HepG2 (cell line): Measurements from ENCODE around the gene ZBTB48. TPM values are rescaled to one million over a fixed set of nuclear protein-coding genes. Genes with fewer than 3 reads are reported as not detected.

Experiments used
- CENPT ChIP-seq: sonication (generic); formaldehyde crosslinking; IDR thresholded peaks from 2 replicates; pipeline ENCODE4 v1.8.0; 2022; ENCODE audit warnings: low read depth, mild to moderate bottlenecking, moderate library complexity, missing genetic modification reagents
- DBP ChIP-seq: sonication (generic); formaldehyde crosslinking; IDR thresholded peaks from 2 replicates; pipeline ENCODE4 v1.4.0; 2020; ENCODE audit warnings: missing genetic modification reagents; ENCODE audit errors: not compliant biosample characterization
- E2F2 ChIP-seq: sonication (generic); formaldehyde crosslinking; IDR thresholded peaks from 2 replicates; pipeline ENCODE4 v1.4.0; 2020; ENCODE audit warnings: missing genetic modification reagents, borderline replicate concordance
- GABPB1 ChIP-seq: IDR thresholded peaks from 2 replicates; pipeline ENCODE4 v1.6.1; 2016; ENCODE audit warnings: mild to moderate bottlenecking, missing genetic modification reagents, moderate library complexity, missing compliant biosample characterization
- HNF4A ChIP-seq: sonication (generic); formaldehyde crosslinking; IDR thresholded peaks from 2 replicates; pipeline ENCODE4 v1.4.0; 2020; ENCODE audit warnings: missing genetic modification reagents
- HNRNPLL ChIP-seq: fragments of 200-400 bp; formaldehyde crosslinking; IDR thresholded peaks from 2 replicates; pipeline ENCODE4 v1.6.1; 2017; ENCODE audit warnings: mild to moderate bottlenecking, low read depth, low read length; ENCODE audit not compliant: poor library complexity, severe bottlenecking
- MIER2 ChIP-seq: IDR thresholded peaks from 2 replicates; pipeline ENCODE4 v1.6.1; 2016; ENCODE audit warnings: missing biosample characterization, missing genetic modification reagents
- MYNN ChIP-seq: sonication (generic); formaldehyde crosslinking; IDR thresholded peaks from 2 replicates; pipeline ENCODE4 v1.4.0; 2020; ENCODE audit warnings: mild to moderate bottlenecking, low read depth, missing genetic modification reagents
- ONECUT2 ChIP-seq: sonication (generic); formaldehyde crosslinking; IDR thresholded peaks from 2 replicates; pipeline ENCODE4 v1.4.0; 2020; ENCODE audit warnings: missing genetic modification reagents
- POLR2A ChIP-seq, 2 experiments: IDR thresholded peaks; 2 replicates each; pipeline ENCODE4 v1.6.1; 2011; ENCODE audit warnings: low read depth in 2 of 2, low read length in 2 of 2, mild to moderate bottlenecking in 1 of 2, moderate library complexity in 1 of 2; ENCODE audit not compliant: insufficient read depth in 1 of 2
- REPIN1 ChIP-seq: sonication (generic); formaldehyde crosslinking; IDR thresholded peaks from 2 replicates; pipeline ENCODE4 v1.8.0; 2022; ENCODE audit warnings: missing genetic modification reagents, low read depth, mild to moderate bottlenecking, borderline replicate concordance
- REXO4 ChIP-seq: sonication (generic); formaldehyde crosslinking; IDR thresholded peaks from 2 replicates; pipeline ENCODE4 v1.8.0; 2022; ENCODE audit warnings: missing genetic modification reagents, mild to moderate bottlenecking, borderline replicate concordance
- ZBTB33 ChIP-seq: sonication (generic); formaldehyde crosslinking; IDR thresholded peaks from 2 replicates; pipeline ENCODE4 v1.4.0; 2020; ENCODE audit warnings: missing genetic modification reagents
- ZGPAT ChIP-seq: IDR thresholded peaks from 2 replicates; pipeline ENCODE4 v1.6.1; 2016; ENCODE audit warnings: mild to moderate bottlenecking
- ZNF251 ChIP-seq: sonication (generic); formaldehyde crosslinking; IDR thresholded peaks from 2 replicates; pipeline ENCODE4 v1.9.0; 2021; ENCODE audit warnings: mild to moderate bottlenecking, missing genetic modification reagents
- ZNF256 ChIP-seq: sonication (generic); formaldehyde crosslinking; conservative IDR thresholded peaks from 2 replicates; pipeline ENCODE4 v1.4.0; 2020; ENCODE audit warnings: missing genetic modification reagents
- ZNF354B ChIP-seq: sonication (generic); formaldehyde crosslinking; IDR thresholded peaks from 2 replicates; pipeline ENCODE4 v1.8.0; 2022; ENCODE audit warnings: mild to moderate bottlenecking, missing genetic modification reagents
- ZNF468 ChIP-seq: sonication (generic); formaldehyde crosslinking; IDR thresholded peaks from 2 replicates; pipeline ENCODE4 v1.8.0; 2022; ENCODE audit warnings: mild to moderate bottlenecking, moderate library complexity, missing genetic modification reagents
- ZNF75D ChIP-seq: sonication (generic); formaldehyde crosslinking; IDR thresholded peaks from 2 replicates; pipeline ENCODE4 v1.8.1; 2023; ENCODE audit warnings: missing genetic modification reagents, mild to moderate bottlenecking, borderline replicate concordance
- ZNF777 ChIP-seq: sonication (generic); formaldehyde crosslinking; IDR thresholded peaks from 2 replicates; pipeline ENCODE4 v1.4.0; 2020; ENCODE audit warnings: missing genetic modification reagents
- ZNF784 ChIP-seq: sonication (generic); formaldehyde crosslinking; IDR thresholded peaks from 2 replicates; pipeline ENCODE4 v1.5.1; 2020; ENCODE audit warnings: missing genetic modification reagents, mild to moderate bottlenecking, borderline replicate concordance
- ZSCAN22 ChIP-seq: sonication (generic); formaldehyde crosslinking; IDR thresholded peaks from 2 replicates; pipeline ENCODE4 v1.4.0; 2020; ENCODE audit warnings: mild to moderate bottlenecking, missing genetic modification reagents
- polyA plus RNA-seq, 8 experiments: library from polyadenylated mRNA; depleted of rRNA in 3 of 8; stranded (reverse) in 7 of 8; unstranded in 1 of 8; fragments of >200 nt; fragmentation: Illumina TruSeq in 4 of 8; extraction: Trizol in 4 of 8; gene quantifications; 2 replicates each; pipeline versions ENCODE4 v1.2.1 to v1.2.3, GENCODE V29; 2011 to 2016; ENCODE audit warnings: low read depth in 4 of 8, missing spikeins in 1 of 8, mixed read lengths in 1 of 8; ENCODE audit not compliant: insufficient read depth in 1 of 8
- total RNA-seq, 5 experiments: library from RNA; depleted of rRNA; stranded (reverse); fragments of >200 nt; fragmentation: Illumina TruSeq; extraction: Trizol; gene quantifications; 2 replicates each; pipeline ENCODE4 v1.2.3, GENCODE V29; 2016; ENCODE audit warnings: low read depth in 1 of 5
- TF ChIP-seq, protein P1 (sequence below): IDR thresholded peaks from 2 replicates; pipeline ENCODE4 v1.6.1; 2018; ENCODE audit warnings: missing genetic modification reagents

ZBTB48 gene
- total and polyA plus RNA-seq, 2 of the 13 experiments (the other 11 are each of a cell fraction or from before 2014, with no cell fraction given): 13.0 to 17.1 TPM

DNA sequence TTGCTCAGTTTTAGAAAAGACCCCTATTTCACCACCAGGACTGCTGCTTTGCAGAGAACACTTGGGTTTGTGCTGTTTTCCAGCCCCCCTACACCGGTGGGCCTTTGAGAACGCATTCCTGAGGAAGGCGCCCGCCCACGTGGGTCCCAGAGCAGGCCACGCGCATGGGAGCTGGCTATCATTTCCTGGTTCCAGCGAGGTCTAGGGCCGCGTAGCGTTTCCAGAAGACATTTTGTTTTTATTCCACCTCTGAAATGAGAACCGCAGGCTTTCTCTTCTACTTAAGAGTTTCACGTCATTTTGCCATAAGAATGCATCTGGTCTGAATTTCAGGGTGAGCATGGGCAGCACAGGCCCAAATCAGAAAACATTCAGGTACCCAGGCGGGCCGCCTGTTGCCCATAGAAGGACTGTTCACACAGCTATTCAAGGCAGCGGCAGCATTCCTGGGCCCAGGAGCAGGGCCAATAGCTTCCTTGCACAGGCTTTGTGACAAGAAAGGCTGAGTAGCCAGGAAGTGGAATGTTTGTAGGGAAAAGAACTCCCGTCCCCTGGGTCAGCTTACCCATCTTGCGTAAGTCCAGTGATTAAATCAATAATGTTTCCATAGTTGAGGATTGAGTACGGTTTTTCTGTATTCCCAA lies 24.2 kb downstream of the ZBTB48 start (continued):
- TF ChIP-seq DBP (CRISPR knock-in tag) (no peak), ZNF75D (CRISPR knock-in tag) (no peak), E2F2 (CRISPR knock-in tag) (no peak; the same call in 1 of the 2 replicates), ZNF777 (CRISPR knock-in tag) (peak; percentile 54; the same call in 1 of the 2 replicates), GABPB1 (CRISPR knock-in tag) (peak; percentile 41), HNF4A (CRISPR knock-in tag) (peak; percentile 77), ZNF256 (CRISPR knock-in tag) (no peak), ZNF354B (0 out of 2 replicates have a peak, but pooled peaks have one; percentile 47), POLR2A (IDR thresholded peaks at IDR 0.05; ENCODE audit: insufficient read depth in 1 of 2, low read depth in 2 of 2, low read length in 2 of 2) (peak in 1 of 2 experiments; percentile 92; a peak in 2 of 4 replicates), CENPT (no peak), REPIN1 (peak; percentile 64; the same call in 1 of the 2 replicates), ZGPAT (CRISPR knock-in tag) (peak; percentile 89), REXO4 (CRISPR knock-in tag) (no peak), ZNF468 (CRISPR knock-in tag) (no peak), MYNN (CRISPR knock-in tag) (no peak), ZSCAN22 (CRISPR knock-in tag) (no peak), ZNF784 (no peak), ZBTB33 (CRISPR knock-in tag) (no peak), ZNF251 (CRISPR knock-in tag) (no peak), HNRNPLL (peak; percentile 26), MIER2 (CRISPR knock-in tag) (no peak), ONECUT2 (CRISPR knock-in tag) (peak; percentile 98)
- TF ChIP-seq, protein P1, sequence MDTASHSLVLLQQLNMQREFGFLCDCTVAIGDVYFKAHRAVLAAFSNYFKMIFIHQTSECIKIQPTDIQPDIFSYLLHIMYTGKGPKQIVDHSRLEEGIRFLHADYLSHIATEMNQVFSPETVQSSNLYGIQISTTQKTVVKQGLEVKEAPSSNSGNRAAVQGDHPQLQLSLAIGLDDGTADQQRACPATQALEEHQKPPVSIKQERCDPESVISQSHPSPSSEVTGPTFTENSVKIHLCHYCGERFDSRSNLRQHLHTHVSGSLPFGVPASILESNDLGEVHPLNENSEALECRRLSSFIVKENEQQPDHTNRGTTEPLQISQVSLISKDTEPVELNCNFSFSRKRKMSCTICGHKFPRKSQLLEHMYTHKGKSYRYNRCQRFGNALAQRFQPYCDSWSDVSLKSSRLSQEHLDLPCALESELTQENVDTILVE: peak; percentile 81
